Loucy (cell line): ENCODE results near the gene NDUFAF2.

Experiments used
- H2AFZ ChIP-seq: fragments of 200-600 bp; sonication (generic); 2 replicates; pipeline ENCODE4 v1.6.0; 2016; ENCODE audit warnings: antibody characterized with exemption, mild to moderate bottlenecking, low read length, moderate library complexity
- H3F3A ChIP-seq: fragments of 200-600 bp; 2 replicates; pipeline ENCODE4 v1.6.0; 2016; ENCODE audit warnings: antibody characterized with exemption, low read depth, mild to moderate bottlenecking
- H3K27me3 ChIP-seq: fragments of 200-600 bp; sonication (generic); 2 replicates; pipeline ENCODE4 v1.6.1; 2014; ENCODE audit warnings: low read length, mild to moderate bottlenecking; ENCODE audit not compliant: insufficient read depth, poor library complexity, severe bottlenecking
- H3K36me3 ChIP-seq: fragments of 200-600 bp; sonication (generic); 2 replicates; pipeline ENCODE4 v1.6.1; 2016; ENCODE audit warnings: low read length; ENCODE audit not compliant: insufficient read depth
- H3K4me1 ChIP-seq: fragments of 200-600 bp; sonication (generic); 2 replicates; pipeline ENCODE4 v1.5.1; 2014; ENCODE audit warnings: low read length, mild to moderate bottlenecking; ENCODE audit not compliant: insufficient read depth, poor library complexity, severe bottlenecking
- H3K4me2 ChIP-seq: fragments of 200-600 bp; sonication (generic); 2 replicates; pipeline ENCODE4 v1.6.0; 2014; ENCODE audit warnings: antibody characterized with exemption, low read length, low read depth, mild to moderate bottlenecking; ENCODE audit not compliant: poor library complexity, severe bottlenecking
- H3K4me3 ChIP-seq: fragments of 200-600 bp; sonication (generic); 2 replicates; pipeline ENCODE4 v1.5.1; 2014; ENCODE audit warnings: low read length, mild to moderate bottlenecking, mixed read lengths; ENCODE audit not compliant: poor library complexity, severe bottlenecking
- H3K79me2 ChIP-seq: fragments of 200-600 bp; sonication (generic); 2 replicates; pipeline ENCODE4 v1.6.1; 2014; ENCODE audit warnings: low read length; ENCODE audit not compliant: insufficient read depth
- H3K9ac ChIP-seq: fragments of 200-600 bp; sonication (generic); 2 replicates; pipeline ENCODE4 v1.6.0; 2014; ENCODE audit warnings: mild to moderate bottlenecking, low read depth, low read length, moderate library complexity; ENCODE audit not compliant: poor library complexity, severe bottlenecking
- H3K9me2 ChIP-seq: fragments of 200-600 bp; sonication (generic); replicated peaks from 2 replicates; pipeline ENCODE4 v1.6.1; 2016; ENCODE audit warnings: low read depth, low read length, mixed read lengths
- H3K9me3 ChIP-seq: fragments of 200-600 bp; sonication (generic); 2 replicates; pipeline ENCODE4 v1.6.1; 2014; ENCODE audit warnings: mild to moderate bottlenecking, antibody characterized with exemption, low read length, low read depth; ENCODE audit not compliant: insufficient read depth
- H4K20me1 ChIP-seq: fragments of 200-600 bp; sonication (generic); 2 replicates; pipeline ENCODE4 v1.6.0; 2014; ENCODE audit warnings: antibody characterized with exemption, low read length, mild to moderate bottlenecking; ENCODE audit not compliant: insufficient read depth, poor library complexity, severe bottlenecking
- CTCF ChIP-seq: fragments of 200-600 bp; sonication (generic); conservative IDR thresholded peaks from 2 replicates; pipeline ENCODE4 v1.5.1; 2014; ENCODE audit warnings: mild to moderate bottlenecking, antibody characterized with exemption, low read length
- EZH2phosphoT487 ChIP-seq: fragments of 200-600 bp; IDR thresholded peaks from 2 replicates; pipeline ENCODE4 v1.6.1; 2018; ENCODE audit warnings: antibody characterized with exemption, mild to moderate bottlenecking, moderate library complexity, borderline replicate concordance

The NDUFAF2 gene

GRCh38 chr5:61141801-61142200 lies 196.8 kb downstream of the NDUFAF2 start:
- H3K27me3 ChIP-seq: no peaks in the 10 kb centered on the region
- H3K9me2 ChIP-seq: no peaks in the 10 kb centered on the region
- H3K4me3 ChIP-seq: no peak overlapping the region
- no peak overlapping the region for H3K4me2 ChIP-seq
- H3K9me3 ChIP-seq: no peaks in the 10 kb centered on the region
- H3K79me2 ChIP-seq: no peaks in the 10 kb centered on the region
- H3K9ac ChIP-seq: no peak overlapping the region
- H4K20me1 ChIP-seq: no peaks in the 10 kb centered on the region
- TF ChIP-seq EZH2phosphoT487 (no peak), CTCF (no peak)
- H2AFZ ChIP-seq: no peak overlapping the region
- no peaks in the 10 kb centered on the region for H3F3A ChIP-seq
- H3K36me3 ChIP-seq: no peaks in the 10 kb centered on the region
- H3K4me1 ChIP-seq: no peaks in the 10 kb centered on the region

GRCh38 chr5:61142391-61142790 lies 197.4 kb downstream of the NDUFAF2 start:
- H3K4me2 ChIP-seq: no peak overlapping the region
- H3F3A ChIP-seq: no peaks in the 10 kb centered on the region
- H3K4me3 ChIP-seq: no peak overlapping the region
- no peaks in the 10 kb centered on the region for H3K4me1 ChIP-seq
- no peaks in the 10 kb centered on the region for H3K9me3 ChIP-seq
- no peak overlapping the region for H3K9ac ChIP-seq
- H3K79me2 ChIP-seq: no peaks in the 10 kb centered on the region
- no peak overlapping the region for H2AFZ ChIP-seq
- no peak for TF ChIP-seq CTCF
- TF ChIP-seq EZH2phosphoT487: no peak
- no peaks in the 10 kb centered on the region for H3K36me3 ChIP-seq
- H3K9me2 ChIP-seq: no peaks in the 10 kb centered on the region
- H3K27me3 ChIP-seq: no peaks in the 10 kb centered on the region
- no peaks in the 10 kb centered on the region for H4K20me1 ChIP-seq

- no peaks in the 10 kb centered on the region for H3F3A ChIP-seq
- H3K27me3 ChIP-seq: no peaks in the 10 kb centered on the region
- no peak overlapping the region for H3K9ac ChIP-seq
- H3K9me2 ChIP-seq: no peaks in the 10 kb centered on the region
- no peaks in the 10 kb centered on the region for H3K9me3 ChIP-seq
- no peak overlapping the region for H2AFZ ChIP-seq
- H3K4me2 ChIP-seq: no peak overlapping the region
- TF ChIP-seq EZH2phosphoT487: no peak
- no peak for TF ChIP-seq CTCF
- H3K4me3 ChIP-seq: no peak overlapping the region
- no peaks in the 10 kb centered on the region for H4K20me1 ChIP-seq
- no peaks in the 10 kb centered on the region for H3K36me3 ChIP-seq
- no peaks in the 10 kb centered on the region for H3K4me1 ChIP-seq
- no peaks in the 10 kb centered on the region for H3K79me2 ChIP-seq
Observed at GRCh38 chr5:61142811-61143210, 197.8 kb downstream of the NDUFAF2 start.
